HL-60 (cell line): ENCODE measurements around the gene TMEM117.
"Not testable (repeated sequence)": the region's sequence is repeated elsewhere in the genome, so short reads cannot be mapped to it uniquely, and the experiment has no call there.

ENCODE experiments used
- DNase-seq, 2 experiments: peaks; one replicate each; pipeline ENCODE4 v3.0.0-alpha.2; 2010 to 2020; ENCODE audit warnings: low read depth in 1 of 2, low spot score in 1 of 2
- H3K27ac ChIP-seq: fragments of 250-450 bp; sonication (Bioruptor Pico); replicated peaks from 2 replicates; pipeline ENCODE4 v1.5.1; 2020; ENCODE audit warnings: mild to moderate bottlenecking, moderate library complexity
- H3K27me3 ChIP-seq: fragments of 250-450 bp; sonication (Bioruptor Pico); 2 replicates; pipeline ENCODE4 v1.5.1; 2021; ENCODE audit warnings: mild to moderate bottlenecking, moderate library complexity; ENCODE audit not compliant: insufficient read depth, poor library complexity, severe bottlenecking
- H3K4me3 ChIP-seq: replicated peaks from 2 replicates; pipeline ENCODE4 v1.5.1; 2011; ENCODE audit warnings: mild to moderate bottlenecking, control low read depth, low read length; ENCODE audit not compliant: insufficient read depth
- GABPA ChIP-seq: IDR thresholded peaks from 2 replicates; pipeline ENCODE4 v1.6.1; 2012; ENCODE audit warnings: low read depth
- POLR2AphosphoS5 ChIP-seq: IDR thresholded peaks from 2 replicates; pipeline ENCODE4 v1.6.1; 2012; ENCODE audit warnings: low read depth
- REST ChIP-seq: IDR thresholded peaks from 2 replicates; pipeline ENCODE4 v1.6.1; 2012; ENCODE audit warnings: low read depth; ENCODE audit not compliant: insufficient replicate concordance
- SPI1 ChIP-seq: IDR thresholded peaks from 2 replicates; pipeline ENCODE4 v1.6.1; 2012; ENCODE audit warnings: low read depth, mild to moderate bottlenecking, borderline replicate concordance
- TF ChIP-seq, protein P1 (sequence below): IDR thresholded peaks from one replicate; pipeline ENCODE4 v1.5.1; 2011; ENCODE audit warnings: low read length, control low read depth, inconsistent platforms; ENCODE audit not compliant: insufficient read depth

TMEM117 gene

GRCh38 chr12:44174053-44174452 is 338.2 kb downstream of the TMEM117 start:
- Histone ChIP-seq H3K27ac (no peak overlapping the region), H3K4me3 (no peak overlapping the region), H3K27me3 (no peaks in the 10 kb centered on the region)
- TF ChIP-seq SPI1 (no peak), POLR2AphosphoS5 (no peak), GABPA (no peak), REST (no peak)
- TF ChIP-seq, protein P1, sequence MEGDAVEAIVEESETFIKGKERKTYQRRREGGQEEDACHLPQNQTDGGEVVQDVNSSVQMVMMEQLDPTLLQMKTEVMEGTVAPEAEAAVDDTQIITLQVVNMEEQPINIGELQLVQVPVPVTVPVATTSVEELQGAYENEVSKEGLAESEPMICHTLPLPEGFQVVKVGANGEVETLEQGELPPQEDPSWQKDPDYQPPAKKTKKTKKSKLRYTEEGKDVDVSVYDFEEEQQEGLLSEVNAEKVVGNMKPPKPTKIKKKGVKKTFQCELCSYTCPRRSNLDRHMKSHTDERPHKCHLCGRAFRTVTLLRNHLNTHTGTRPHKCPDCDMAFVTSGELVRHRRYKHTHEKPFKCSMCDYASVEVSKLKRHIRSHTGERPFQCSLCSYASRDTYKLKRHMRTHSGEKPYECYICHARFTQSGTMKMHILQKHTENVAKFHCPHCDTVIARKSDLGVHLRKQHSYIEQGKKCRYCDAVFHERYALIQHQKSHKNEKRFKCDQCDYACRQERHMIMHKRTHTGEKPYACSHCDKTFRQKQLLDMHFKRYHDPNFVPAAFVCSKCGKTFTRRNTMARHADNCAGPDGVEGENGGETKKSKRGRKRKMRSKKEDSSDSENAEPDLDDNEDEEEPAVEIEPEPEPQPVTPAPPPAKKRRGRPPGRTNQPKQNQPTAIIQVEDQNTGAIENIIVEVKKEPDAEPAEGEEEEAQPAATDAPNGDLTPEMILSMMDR = no peak
- no peak for DNase-seq

DNA sequence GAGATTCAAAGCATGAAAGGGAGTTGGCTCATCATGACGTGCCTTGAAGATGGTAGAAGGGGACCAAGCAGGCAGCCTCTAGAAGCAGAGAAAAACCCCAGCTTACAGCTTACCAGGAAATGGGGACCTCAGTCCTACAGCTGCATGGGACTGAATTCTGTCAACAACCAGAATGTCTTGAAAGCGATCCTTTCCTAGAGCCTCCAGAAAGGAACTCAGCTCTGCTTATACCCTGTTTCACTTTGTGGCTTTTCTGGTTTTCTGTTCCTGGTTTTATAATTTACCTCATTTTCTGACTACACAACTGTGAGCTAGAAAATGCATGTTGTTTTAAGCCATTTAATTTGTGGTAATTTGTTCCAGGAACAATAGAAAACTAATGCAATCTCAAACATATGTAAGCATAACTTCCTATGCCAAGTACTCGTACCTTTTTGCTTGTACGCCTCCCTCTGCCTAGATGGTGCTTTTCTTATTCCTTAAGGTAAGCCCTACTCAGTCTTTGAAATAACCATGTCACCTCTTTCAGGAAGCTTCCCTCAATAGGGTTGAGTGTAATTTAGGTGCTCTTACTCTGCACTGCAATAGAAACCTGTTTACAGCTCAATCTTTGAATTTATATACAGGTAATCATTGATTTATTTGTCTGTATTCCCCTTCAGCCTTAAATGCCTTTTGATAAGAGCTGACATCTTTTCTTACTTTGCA is 348.8 kb downstream of the TMEM117 start:
- no peak for DNase-seq
- TF ChIP-seq POLR2AphosphoS5 (no peak), SPI1 (no peak), GABPA (no peak), REST (no peak)
- TF ChIP-seq, protein P1 = no peak
- no peaks in the 10 kb centered on the region for H3K27me3 ChIP-seq
- no peak overlapping the region for H3K27ac ChIP-seq
- no peak overlapping the region for H3K4me3 ChIP-seq

GRCh38 chr12:44193281-44193680 is 357.4 kb downstream of the TMEM117 start:
- no peak for DNase-seq
- Histone ChIP-seq H3K4me3 (no peak overlapping the region), H3K27me3 (no peaks in the 10 kb centered on the region), H3K27ac (no peak overlapping the region)
- no peak for TF ChIP-seq GABPA
- TF ChIP-seq, protein P1 = no peak
- no peak for TF ChIP-seq POLR2AphosphoS5
- no peak for TF ChIP-seq REST
- no peak for TF ChIP-seq SPI1

DNA sequence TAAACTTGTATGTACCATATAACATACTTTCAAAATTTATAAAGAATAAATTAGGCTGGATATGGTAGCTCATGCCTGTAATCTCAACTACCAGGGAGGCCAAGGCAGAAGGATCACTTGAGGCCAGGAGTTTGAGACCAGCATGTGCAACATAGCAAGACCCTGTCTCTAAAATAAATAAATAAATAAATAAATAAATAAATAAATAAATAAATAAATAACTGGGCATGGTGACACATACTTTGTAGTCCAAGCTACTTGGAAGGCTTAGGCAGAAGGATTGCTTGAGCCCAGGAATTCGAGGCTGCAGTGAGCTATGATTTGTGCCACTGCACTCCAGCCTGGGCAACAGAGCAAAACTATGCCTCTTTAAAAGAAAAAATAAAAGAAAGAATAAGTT is 359.8 kb downstream of the TMEM117 start:
- not testable (repeated sequence) for H3K27ac ChIP-seq, DNase-seq, H3K4me3 ChIP-seq, H3K27me3 ChIP-seq
